IMR-90 (cell line): ENCODE measurements around the gene TMEM238. TPM values are rescaled to one million over a fixed set of nuclear protein-coding genes. Genes with fewer than 3 reads are reported as not detected.

Experiments
- FOS ChIP-seq: fragments of 150-350 bp; IDR thresholded peaks from 2 replicates; pipeline ENCODE4 v1.6.1; 2016; ENCODE audit warnings: low read depth, low read length
- polyA plus RNA-seq, 3 experiments: library from polyadenylated mRNA; depleted of rRNA; stranded (reverse); fragments of >200 nt; gene quantifications; 2 replicates each; pipeline ENCODE4 v1.2.3, GENCODE V29; 2012; ENCODE audit warnings: low replicate concordance in 1 of 3
- total RNA-seq: library from RNA; depleted of rRNA; stranded (reverse); fragments of >200 nt; gene quantifications from 2 replicates; pipeline ENCODE4 v1.2.3, GENCODE V29; 2012
- TF ChIP-seq, protein P1 (sequence below): fragments of 150-350 bp; IDR thresholded peaks from 2 replicates; pipeline ENCODE4 v1.6.1; 2017; ENCODE audit warnings: mild to moderate bottlenecking, antibody characterized with exemption, low read length, low read depth

TMEM238 gene
- total and polyA plus RNA-seq, 2 of the 4 experiments (the other 2 are of a cell fraction) = not detected

- TF ChIP-seq, protein P1, sequence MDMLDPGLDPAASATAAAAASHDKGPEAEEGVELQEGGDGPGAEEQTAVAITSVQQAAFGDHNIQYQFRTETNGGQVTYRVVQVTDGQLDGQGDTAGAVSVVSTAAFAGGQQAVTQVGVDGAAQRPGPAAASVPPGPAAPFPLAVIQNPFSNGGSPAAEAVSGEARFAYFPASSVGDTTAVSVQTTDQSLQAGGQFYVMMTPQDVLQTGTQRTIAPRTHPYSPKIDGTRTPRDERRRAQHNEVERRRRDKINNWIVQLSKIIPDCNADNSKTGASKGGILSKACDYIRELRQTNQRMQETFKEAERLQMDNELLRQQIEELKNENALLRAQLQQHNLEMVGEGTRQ = no peak
- TF ChIP-seq FOS = no peak
Observed at GRCh38 chr19:55385724-55386492, 1.8 kb upstream of the TMEM238 start, which contains the start of gene RPL28 (continued).
